ENCODE measurements around the gene CENPK.

CENPK gene

GRCh38 chr5:65556181-65556580, 6.8 kb downstream of the CENPK start:
- H3K36me3 ChIP-seq (ENCODE audit: control insufficient read depth in 2 of 2, insufficient read depth in 2 of 2, low read length in 2 of 2): no peaks in the 10 kb centered on the region
- H3K27me3 ChIP-seq (ENCODE audit: control insufficient read depth in 1 of 2, insufficient read depth in 2 of 2, low read length in 2 of 2): no peaks in the 10 kb centered on the region
- H3K4me3 ChIP-seq (ENCODE audit: low read length in 2 of 2): no peak overlapping the region
- H3K9me3 ChIP-seq (ENCODE audit: control insufficient read depth in 2 of 2, low read length in 2 of 2): no peaks in the 10 kb centered on the region
- no peak overlapping the region for H3K27ac ChIP-seq (ENCODE audit: low read length)
- no peak overlapping the region for H3K9ac ChIP-seq (ENCODE audit: low read length in 2 of 2)
- no peaks in the 10 kb centered on the region for H3K4me1 ChIP-seq (ENCODE audit: control insufficient read depth, insufficient read depth, low read length)

- Histone ChIP-seq H3K4me3 (ENCODE audit: low read length in 2 of 2) (no peak overlapping the region), H3K4me1 (ENCODE audit: control insufficient read depth, insufficient read depth, low read length) (no peaks in the 10 kb centered on the region), H3K27me3 (ENCODE audit: control insufficient read depth in 1 of 2, insufficient read depth in 2 of 2, low read length in 2 of 2) (no peaks in the 10 kb centered on the region), H3K36me3 (ENCODE audit: control insufficient read depth in 2 of 2, insufficient read depth in 2 of 2, low read length in 2 of 2) (no peaks in the 10 kb centered on the region), H3K27ac (ENCODE audit: low read length) (no peak overlapping the region), H3K9me3 (ENCODE audit: control insufficient read depth in 2 of 2, low read length in 2 of 2) (no peaks in the 10 kb centered on the region), H3K9ac (ENCODE audit: low read length in 2 of 2) (no peak overlapping the region)
Measured at GRCh38 chr5:65555287-65555686, 7.7 kb downstream of the CENPK start.

GRCh38 chr5:65553941-65554340, 9.0 kb downstream of the CENPK start:
- Histone ChIP-seq H3K27ac (ENCODE audit: low read length) (no peak overlapping the region), H3K9me3 (ENCODE audit: control insufficient read depth in 2 of 2, low read length in 2 of 2) (no peaks in the 10 kb centered on the region), H3K36me3 (ENCODE audit: control insufficient read depth in 2 of 2, insufficient read depth in 2 of 2, low read length in 2 of 2) (no peaks in the 10 kb centered on the region), H3K4me1 (ENCODE audit: control insufficient read depth, insufficient read depth, low read length) (no peaks in the 10 kb centered on the region), H3K9ac (ENCODE audit: low read length in 2 of 2) (no peak overlapping the region), H3K4me3 (ENCODE audit: low read length in 2 of 2) (no peak overlapping the region), H3K27me3 (ENCODE audit: control insufficient read depth in 1 of 2, insufficient read depth in 2 of 2, low read length in 2 of 2) (no peaks in the 10 kb centered on the region)

GRCh38 chr5:65548281-65548680, 14.7 kb downstream of the CENPK start:
- no peaks in the 10 kb centered on the region for H3K9me3 ChIP-seq (ENCODE audit: control insufficient read depth in 2 of 2, low read length in 2 of 2)
- H3K27me3 ChIP-seq (ENCODE audit: control insufficient read depth in 1 of 2, insufficient read depth in 2 of 2, low read length in 2 of 2): no peaks in the 10 kb centered on the region
- no peaks in the 10 kb centered on the region for H3K36me3 ChIP-seq (ENCODE audit: control insufficient read depth in 2 of 2, insufficient read depth in 2 of 2, low read length in 2 of 2)

GRCh38 chr5:65546141-65546540, 16.8 kb downstream of the CENPK start:
- Histone ChIP-seq H3K9me3 (ENCODE audit: control insufficient read depth in 2 of 2, low read length in 2 of 2) (no peaks in the 10 kb centered on the region), H3K4me3 (ENCODE audit: low read length in 2 of 2) (no peak overlapping the region), H3K4me1 (ENCODE audit: control insufficient read depth, insufficient read depth, low read length) (no peaks in the 10 kb centered on the region), H3K27me3 (ENCODE audit: control insufficient read depth in 1 of 2, insufficient read depth in 2 of 2, low read length in 2 of 2) (no peaks in the 10 kb centered on the region), H3K36me3 (ENCODE audit: control insufficient read depth in 2 of 2, insufficient read depth in 2 of 2, low read length in 2 of 2) (no peaks in the 10 kb centered on the region), H3K27ac (ENCODE audit: low read length) (no peak overlapping the region), H3K9ac (ENCODE audit: low read length in 2 of 2) (no peak overlapping the region)

More at GRCh38 chr5:65548281-65548680, 14.7 kb downstream of the CENPK start:
- no peak overlapping the region for H3K4me3 ChIP-seq (ENCODE audit: low read length in 2 of 2)
- no peak overlapping the region for H3K9ac ChIP-seq (ENCODE audit: low read length in 2 of 2)
- H3K4me1 ChIP-seq (ENCODE audit: control insufficient read depth, insufficient read depth, low read length): no peaks in the 10 kb centered on the region
- no peak overlapping the region for H3K27ac ChIP-seq (ENCODE audit: low read length)

GRCh38 chr5:65544473-65544872, 18.5 kb downstream of the CENPK start:
- H3K9me3 ChIP-seq (ENCODE audit: control insufficient read depth in 2 of 2, low read length in 2 of 2): no peaks in the 10 kb centered on the region
- no peak overlapping the region for H3K9ac ChIP-seq (ENCODE audit: low read length in 2 of 2)
- no peak overlapping the region for H3K27ac ChIP-seq (ENCODE audit: low read length)
- H3K4me1 ChIP-seq (ENCODE audit: control insufficient read depth, insufficient read depth, low read length): no peaks in the 10 kb centered on the region
- no peak overlapping the region for H3K4me3 ChIP-seq (ENCODE audit: low read length in 2 of 2)
- no peaks in the 10 kb centered on the region for H3K36me3 ChIP-seq (ENCODE audit: control insufficient read depth in 2 of 2, insufficient read depth in 2 of 2, low read length in 2 of 2)
- no peaks in the 10 kb centered on the region for H3K27me3 ChIP-seq (ENCODE audit: control insufficient read depth in 1 of 2, insufficient read depth in 2 of 2, low read length in 2 of 2)

- Histone ChIP-seq H3K36me3 (ENCODE audit: control insufficient read depth in 2 of 2, insufficient read depth in 2 of 2, low read length in 2 of 2) (no peaks in the 10 kb centered on the region), H3K4me3 (ENCODE audit: low read length in 2 of 2) (no peak overlapping the region), H3K9ac (ENCODE audit: low read length in 2 of 2) (no peak overlapping the region), H3K9me3 (ENCODE audit: control insufficient read depth in 2 of 2, low read length in 2 of 2) (no peaks in the 10 kb centered on the region), H3K27ac (ENCODE audit: low read length) (no peak overlapping the region), H3K4me1 (ENCODE audit: control insufficient read depth, insufficient read depth, low read length) (no peaks in the 10 kb centered on the region), H3K27me3 (ENCODE audit: control insufficient read depth in 1 of 2, insufficient read depth in 2 of 2, low read length in 2 of 2) (no peaks in the 10 kb centered on the region)
Measured at GRCh38 chr5:65539827-65540226, 23.1 kb downstream of the CENPK start.

GRCh38 chr5:65535529-65535987, 27.4 kb downstream of the CENPK start:
- Histone ChIP-seq H3K36me3 (ENCODE audit: control insufficient read depth in 2 of 2, insufficient read depth in 2 of 2, low read length in 2 of 2) (no peaks in the 10 kb centered on the region), H3K27me3 (ENCODE audit: control insufficient read depth in 1 of 2, insufficient read depth in 2 of 2, low read length in 2 of 2) (no peaks in the 10 kb centered on the region), H3K9me3 (ENCODE audit: control insufficient read depth in 2 of 2, low read length in 2 of 2) (no peaks in the 10 kb centered on the region), H3K4me1 (ENCODE audit: control insufficient read depth, insufficient read depth, low read length) (no peaks in the 10 kb centered on the region), H3K27ac (ENCODE audit: low read length) (no peak overlapping the region), H3K4me3 (ENCODE audit: low read length in 2 of 2) (no peak overlapping the region), H3K9ac (ENCODE audit: low read length in 2 of 2) (no peak overlapping the region)

- no peaks in the 10 kb centered on the region for H3K4me1 ChIP-seq (ENCODE audit: control insufficient read depth, insufficient read depth, low read length)
- H3K4me3 ChIP-seq (ENCODE audit: low read length in 2 of 2): no peak overlapping the region
- no peaks in the 10 kb centered on the region for H3K27me3 ChIP-seq (ENCODE audit: control insufficient read depth in 1 of 2, insufficient read depth in 2 of 2, low read length in 2 of 2)
- H3K9me3 ChIP-seq (ENCODE audit: control insufficient read depth in 2 of 2, low read length in 2 of 2): no peaks in the 10 kb centered on the region
- no peak overlapping the region for H3K27ac ChIP-seq (ENCODE audit: low read length)
- H3K36me3 ChIP-seq (ENCODE audit: control insufficient read depth in 2 of 2, insufficient read depth in 2 of 2, low read length in 2 of 2): no peaks in the 10 kb centered on the region
- no peak overlapping the region for H3K9ac ChIP-seq (ENCODE audit: low read length in 2 of 2)
Measured at GRCh38 chr5:65530904-65531303, 32.1 kb downstream of the CENPK start.

- Histone ChIP-seq H3K4me1 (ENCODE audit: control insufficient read depth, insufficient read depth, low read length) (no peaks in the 10 kb centered on the region), H3K36me3 (ENCODE audit: control insufficient read depth in 2 of 2, insufficient read depth in 2 of 2, low read length in 2 of 2) (no peaks in the 10 kb centered on the region), H3K4me3 (ENCODE audit: low read length in 2 of 2) (no peak overlapping the region), H3K9ac (ENCODE audit: low read length in 2 of 2) (no peak overlapping the region), H3K27ac (ENCODE audit: low read length) (no peak overlapping the region), H3K9me3 (ENCODE audit: control insufficient read depth in 2 of 2, low read length in 2 of 2) (no peaks in the 10 kb centered on the region), H3K27me3 (ENCODE audit: control insufficient read depth in 1 of 2, insufficient read depth in 2 of 2, low read length in 2 of 2) (no peaks in the 10 kb centered on the region)
Measured at GRCh38 chr5:65525726-65526125, 37.2 kb downstream of the CENPK start.

GRCh38 chr5:65512170-65512937, 50.6 kb downstream of the CENPK start:
- Histone ChIP-seq H3K36me3 (ENCODE audit: control insufficient read depth in 2 of 2, insufficient read depth in 2 of 2, low read length in 2 of 2) (no peaks in the 10 kb centered on the region), H3K4me1 (ENCODE audit: control insufficient read depth, insufficient read depth, low read length) (no peaks in the 10 kb centered on the region), H3K4me3 (ENCODE audit: low read length in 2 of 2) (no peak overlapping the region), H3K9ac (ENCODE audit: low read length in 2 of 2) (no peak overlapping the region), H3K27me3 (ENCODE audit: control insufficient read depth in 1 of 2, insufficient read depth in 2 of 2, low read length in 2 of 2) (no peaks in the 10 kb centered on the region), H3K27ac (ENCODE audit: low read length) (no peak overlapping the region), H3K9me3 (ENCODE audit: control insufficient read depth in 2 of 2, low read length in 2 of 2) (no peaks in the 10 kb centered on the region)

All from stomach smooth muscle (tissue), 2 donors.